OCI-LY3 (cell line): ENCODE data around the gene CNIH4.
A peak's percentile ranks its signal among the peaks of the same experiment; 100 is the strongest.

Source experiments
- EZH2phosphoT487 ChIP-seq: fragments of 200-600 bp; shearing (Covaris generic); IDR thresholded peaks from 2 replicates; pipeline ENCODE4 v1.6.1; 2018; ENCODE audit warnings: antibody characterized with exemption, mixed run types, low read depth
- TF ChIP-seq, protein P1 (sequence below): fragments of 200-600, 300-600 bp; sonication (generic); IDR thresholded peaks from 2 replicates; pipeline ENCODE4 v1.5.1; 2014; ENCODE audit warnings: antibody characterized with exemption, low read length, low read depth

- TF ChIP-seq, protein P1, sequence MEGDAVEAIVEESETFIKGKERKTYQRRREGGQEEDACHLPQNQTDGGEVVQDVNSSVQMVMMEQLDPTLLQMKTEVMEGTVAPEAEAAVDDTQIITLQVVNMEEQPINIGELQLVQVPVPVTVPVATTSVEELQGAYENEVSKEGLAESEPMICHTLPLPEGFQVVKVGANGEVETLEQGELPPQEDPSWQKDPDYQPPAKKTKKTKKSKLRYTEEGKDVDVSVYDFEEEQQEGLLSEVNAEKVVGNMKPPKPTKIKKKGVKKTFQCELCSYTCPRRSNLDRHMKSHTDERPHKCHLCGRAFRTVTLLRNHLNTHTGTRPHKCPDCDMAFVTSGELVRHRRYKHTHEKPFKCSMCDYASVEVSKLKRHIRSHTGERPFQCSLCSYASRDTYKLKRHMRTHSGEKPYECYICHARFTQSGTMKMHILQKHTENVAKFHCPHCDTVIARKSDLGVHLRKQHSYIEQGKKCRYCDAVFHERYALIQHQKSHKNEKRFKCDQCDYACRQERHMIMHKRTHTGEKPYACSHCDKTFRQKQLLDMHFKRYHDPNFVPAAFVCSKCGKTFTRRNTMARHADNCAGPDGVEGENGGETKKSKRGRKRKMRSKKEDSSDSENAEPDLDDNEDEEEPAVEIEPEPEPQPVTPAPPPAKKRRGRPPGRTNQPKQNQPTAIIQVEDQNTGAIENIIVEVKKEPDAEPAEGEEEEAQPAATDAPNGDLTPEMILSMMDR, result peak; percentile 94
- no peak for TF ChIP-seq EZH2phosphoT487
These were observed 23.3 kb upstream of the CNIH4 start for GRCh38 chr1:224333309-224333926.
